ENCODE measurements around the gene BRWD1.
A peak's percentile ranks its signal among the peaks of the same experiment; 100 is the strongest.

Gene BRWD1

DNA sequence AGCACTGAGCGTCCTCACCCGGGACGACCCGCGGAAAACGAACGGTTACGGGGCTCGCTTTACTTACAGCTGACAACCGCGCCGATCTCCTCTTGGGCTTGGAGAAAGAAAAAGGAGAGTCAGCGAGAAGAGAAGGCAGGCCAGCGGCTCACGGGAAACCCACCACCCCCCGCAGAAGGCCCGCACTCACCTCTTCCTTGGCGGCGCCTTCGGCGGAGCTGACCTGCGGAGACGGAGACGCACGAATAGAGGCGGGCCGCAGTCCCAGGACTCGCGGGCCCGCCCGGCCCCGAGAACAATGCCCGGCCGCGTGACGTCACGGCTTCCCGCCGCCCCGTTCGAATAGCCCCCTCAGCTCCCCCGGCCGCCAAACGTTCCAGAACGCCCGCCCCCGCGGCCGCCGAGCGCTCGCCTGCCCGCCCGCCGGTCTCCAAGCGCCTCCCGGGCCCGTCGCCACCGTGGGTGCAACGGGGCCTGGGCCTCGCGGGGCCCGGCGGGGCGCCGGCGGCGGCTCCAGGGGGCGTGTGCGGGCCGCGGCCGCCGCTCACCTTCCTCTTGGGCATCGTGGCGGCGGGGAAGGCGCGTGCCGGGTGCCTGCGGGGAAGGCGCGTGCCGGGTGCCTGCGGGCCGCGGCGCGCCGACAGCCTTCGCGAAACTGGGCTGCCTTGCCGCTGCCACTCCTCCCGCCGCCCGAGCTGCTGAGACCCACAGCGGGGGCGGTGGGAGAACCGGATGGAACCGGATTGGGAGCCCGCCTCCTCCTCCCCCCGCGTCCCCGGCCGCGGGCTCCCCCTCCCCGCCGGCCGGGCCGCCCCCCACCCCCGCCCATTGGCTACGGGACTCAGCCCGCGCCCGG lies 35.2 kb upstream of the BRWD1 start, which contains the start of gene HMGN1:
HMGN1 (minus strand) TSS at position 734 of the 856 bp plus-strand sequence; CDS start at position 563, 171 bp downstream.
- TF ChIP-seq, protein P1, sequence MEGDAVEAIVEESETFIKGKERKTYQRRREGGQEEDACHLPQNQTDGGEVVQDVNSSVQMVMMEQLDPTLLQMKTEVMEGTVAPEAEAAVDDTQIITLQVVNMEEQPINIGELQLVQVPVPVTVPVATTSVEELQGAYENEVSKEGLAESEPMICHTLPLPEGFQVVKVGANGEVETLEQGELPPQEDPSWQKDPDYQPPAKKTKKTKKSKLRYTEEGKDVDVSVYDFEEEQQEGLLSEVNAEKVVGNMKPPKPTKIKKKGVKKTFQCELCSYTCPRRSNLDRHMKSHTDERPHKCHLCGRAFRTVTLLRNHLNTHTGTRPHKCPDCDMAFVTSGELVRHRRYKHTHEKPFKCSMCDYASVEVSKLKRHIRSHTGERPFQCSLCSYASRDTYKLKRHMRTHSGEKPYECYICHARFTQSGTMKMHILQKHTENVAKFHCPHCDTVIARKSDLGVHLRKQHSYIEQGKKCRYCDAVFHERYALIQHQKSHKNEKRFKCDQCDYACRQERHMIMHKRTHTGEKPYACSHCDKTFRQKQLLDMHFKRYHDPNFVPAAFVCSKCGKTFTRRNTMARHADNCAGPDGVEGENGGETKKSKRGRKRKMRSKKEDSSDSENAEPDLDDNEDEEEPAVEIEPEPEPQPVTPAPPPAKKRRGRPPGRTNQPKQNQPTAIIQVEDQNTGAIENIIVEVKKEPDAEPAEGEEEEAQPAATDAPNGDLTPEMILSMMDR (IDR thresholded peaks at IDR 0.05; ENCODE audit: borderline replicate concordance, control extremely low read depth, extremely low read depth, insufficient read depth, missing control alignments) = no peak
- peak; percentile 97 for DNase-seq (ENCODE audit: low spot score)
- in situ Hi-C loops (cut with MboI; ENCODE audit: low sequenced_read_pairs, unreplicated experiment) = no loop called here

DNA sequence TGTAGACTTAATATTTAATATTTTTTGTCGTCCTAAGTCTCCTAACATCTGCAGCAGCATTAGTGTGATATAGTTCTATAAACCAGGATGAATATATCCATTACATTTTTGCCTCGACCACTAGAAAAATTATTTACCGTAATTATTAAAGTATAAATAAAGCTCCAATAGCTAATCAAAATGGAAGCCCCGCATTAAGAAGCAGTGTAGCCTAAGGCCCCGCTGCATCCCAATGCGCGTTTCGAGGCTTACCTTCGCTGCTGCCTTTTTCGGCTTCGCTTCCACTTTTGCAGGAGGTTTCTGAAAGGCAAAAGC lies 34.6 kb upstream of the BRWD1 start:
- TF ChIP-seq, protein P1 (IDR thresholded peaks at IDR 0.05; ENCODE audit: borderline replicate concordance, control extremely low read depth, extremely low read depth, insufficient read depth, missing control alignments) = no peak
- no peak for DNase-seq (ENCODE audit: low spot score)
- in situ Hi-C loops (cut with MboI; ENCODE audit: low sequenced_read_pairs, unreplicated experiment) = no loop called here

DNA sequence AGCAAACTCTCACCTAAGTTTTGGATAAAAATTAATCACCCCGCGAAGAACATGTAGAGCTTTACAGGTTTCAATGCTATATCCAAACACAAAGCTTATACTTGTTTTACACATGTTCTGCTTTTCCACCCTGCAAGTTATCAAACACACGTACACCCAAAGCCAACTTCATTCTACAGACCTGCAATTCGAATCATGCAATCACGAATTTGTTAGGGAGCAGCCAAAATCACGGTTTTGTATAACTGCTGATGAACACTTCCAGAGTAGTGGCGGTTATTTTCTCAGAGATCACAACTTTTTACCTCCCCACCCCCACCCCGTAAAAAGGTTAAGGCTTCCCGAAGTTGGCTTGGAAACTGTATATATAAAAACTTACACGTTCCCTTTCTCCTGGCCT lies 34.1 kb upstream of the BRWD1 start:
- no peak for DNase-seq (ENCODE audit: low spot score)
- in situ Hi-C loops (cut with MboI; ENCODE audit: low sequenced_read_pairs, unreplicated experiment) = no loop called here
- TF ChIP-seq, protein P1 (IDR thresholded peaks at IDR 0.05; ENCODE audit: borderline replicate concordance, control extremely low read depth, extremely low read depth, insufficient read depth, missing control alignments) = no peak

DNA sequence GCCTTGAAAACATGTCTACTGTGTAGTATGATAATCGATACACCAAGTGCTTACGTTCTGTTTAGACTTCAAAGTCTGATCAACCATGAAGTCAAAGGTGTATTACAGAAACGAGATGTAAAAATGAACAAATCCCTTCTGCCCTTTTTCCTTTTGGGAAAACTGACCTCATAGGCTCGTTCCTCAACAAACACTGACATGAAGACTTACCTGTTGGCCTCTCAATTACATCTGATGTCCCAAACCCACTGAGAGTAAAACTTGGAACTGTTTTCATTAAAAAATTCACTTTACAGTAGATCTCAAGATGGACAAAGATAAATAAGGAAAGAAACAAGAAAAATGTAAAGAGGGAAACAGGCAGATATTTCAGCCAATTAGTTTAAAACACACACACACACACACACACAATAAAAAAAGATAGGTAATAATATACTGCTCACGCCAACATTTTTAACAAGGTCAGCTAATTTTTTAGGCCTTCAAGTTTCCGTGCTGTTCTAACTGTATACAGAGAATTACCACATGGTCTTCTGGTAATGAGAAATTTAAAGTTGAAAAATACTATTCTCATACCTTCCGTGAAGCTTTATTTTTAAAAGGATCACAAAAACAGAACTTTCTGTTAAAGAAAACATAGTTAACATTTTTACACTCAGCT lies 33.4 kb upstream of the BRWD1 start:
- no peak for DNase-seq (ENCODE audit: low spot score)
- TF ChIP-seq, protein P1 (IDR thresholded peaks at IDR 0.05; ENCODE audit: borderline replicate concordance, control extremely low read depth, extremely low read depth, insufficient read depth, missing control alignments) = no peak
- in situ Hi-C loops (cut with MboI; ENCODE audit: low sequenced_read_pairs, unreplicated experiment) = no loop called here

DNA sequence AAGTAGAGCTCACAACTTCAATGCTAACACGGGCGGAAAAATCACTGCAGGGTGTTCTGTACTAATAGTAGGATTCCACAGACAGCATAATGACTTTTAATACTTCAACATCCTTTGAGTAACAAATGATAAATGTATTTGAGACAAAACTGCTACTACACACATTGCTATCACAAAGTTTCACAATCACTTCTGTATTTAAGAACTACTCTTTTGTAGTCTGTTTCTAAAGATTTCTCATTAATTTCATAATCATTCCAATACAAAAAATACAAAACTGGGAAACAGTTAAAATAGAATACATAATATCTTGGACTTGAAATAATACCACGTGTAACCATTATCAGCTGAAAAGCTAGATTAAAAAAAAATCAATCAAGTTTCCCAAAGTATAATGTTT lies 32.8 kb upstream of the BRWD1 start:
- in situ Hi-C loops (cut with MboI; ENCODE audit: low sequenced_read_pairs, unreplicated experiment) = no loop called here
- DNase-seq (ENCODE audit: low spot score) = no peak
- TF ChIP-seq, protein P1 (IDR thresholded peaks at IDR 0.05; ENCODE audit: borderline replicate concordance, control extremely low read depth, extremely low read depth, insufficient read depth, missing control alignments) = no peak

DNA sequence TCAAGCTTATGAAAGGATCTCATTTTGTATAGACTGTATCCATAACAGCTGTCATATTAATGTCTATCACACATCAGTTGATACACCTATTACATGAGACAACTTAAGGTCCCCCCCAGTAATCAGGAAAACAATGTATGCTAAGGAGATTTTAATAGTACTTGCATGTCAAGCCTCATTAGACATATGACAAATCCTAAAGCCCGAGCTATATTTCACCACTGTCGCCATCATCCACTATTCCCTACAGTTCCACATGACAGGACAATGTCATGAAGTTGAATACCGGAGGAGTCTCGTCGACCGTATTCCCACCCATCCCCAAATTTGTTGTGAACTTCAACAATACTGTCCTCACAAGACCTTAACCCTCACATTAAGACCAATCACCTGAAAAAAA lies 32.0 kb upstream of the BRWD1 start:
- TF ChIP-seq, protein P1 (IDR thresholded peaks at IDR 0.05; ENCODE audit: borderline replicate concordance, control extremely low read depth, extremely low read depth, insufficient read depth, missing control alignments) = no peak
- in situ Hi-C loops (cut with MboI; ENCODE audit: low sequenced_read_pairs, unreplicated experiment) = no loop called here
- no peak for DNase-seq (ENCODE audit: low spot score)

Data from GM13976 (cell line).